HCT116 (cell line): ENCODE data around the gene PRKCQ. TPM values are rescaled to one million over a fixed set of nuclear protein-coding genes. Genes with fewer than 3 reads are reported as not detected.

Experiments used
- ATAC-seq: fragments of 200-7000 bp; cut with Tn5 transposase; 2 replicates; pipeline ENCODE4 v1.9.1; 2020; ENCODE audit warnings: mild to moderate bottlenecking, moderate library complexity
- BruUV-seq: library from RNA; stranded (reverse); fragments of 400-500 nt; replicated peaks from 2 replicates; lab custom pipeline; 2021; lab: Mats Ljungman, UMichigan
- CTCF ChIA-PET: fragments of 300-600 bp; sonication (Branson Sonifier 250); formaldehyde crosslinking; loops from one replicate; lab custom pipeline; 2021; ENCODE audit warnings: antibody characterized with exemption; lab: Charles Lee
- POLR2A ChIA-PET: fragments of 300-600, 350-600 bp; sonication (Branson Sonifier 250); formaldehyde crosslinking; loops from one replicate; lab custom pipeline; 2021; ENCODE audit warnings: antibody characterized with exemption; lab: Charles Lee
- RAD21 ChIA-PET, 2 experiments: fragments of 300-600 bp; sonication (Branson Sonifier 250); formaldehyde crosslinking; loops; one replicate each; lab custom pipeline; 2023; ENCODE audit warnings: low total read pairs in 2 of 2; ENCODE audit not compliant: uncharacterized antibody in 2 of 2, unreplicated experiment in 2 of 2, low non-redundant PET in 1 of 2; lab: Charles Lee
- DNase-seq: peaks from one replicate; pipeline ENCODE4 v3.0.0-alpha.2; 2010; ENCODE audit warnings: low read depth, low spot score
- H2AFZ ChIP-seq: fragments of 200-600 bp; shearing (Covaris generic), sonication (generic); 2 replicates; pipeline ENCODE4 v1.6.1; 2017; ENCODE audit warnings: low read depth, mixed run types, mixed read lengths, antibody characterized with exemption, low read length; ENCODE audit not compliant: poor library complexity, severe bottlenecking
- H3K27ac ChIP-seq: 2 replicates; pipeline ENCODE4 v1.5.1; 2012; ENCODE audit warnings: low read depth, low read length
- H3K27me3 ChIP-seq: fragments of 200-600 bp; sonication (generic); 2 replicates; pipeline ENCODE4 v1.6.1; 2016; ENCODE audit warnings: mixed run types, low read length, mixed read lengths; ENCODE audit not compliant: insufficient read depth
- H3K36me3 ChIP-seq, 2 experiments: fragments of 200-500 bp in 1 of 2; fragments of 200-600 bp in 1 of 2; sonication (Bioruptor generic) in 1 of 2; sonication (generic) in 1 of 2; 2 replicates each; pipeline versions ENCODE4 v1.5.1 to v1.6.1; 2014 to 2016; ENCODE audit warnings: low read length in 2 of 2, inconsistent platforms in 1 of 2, mixed read lengths in 1 of 2, mixed run types in 1 of 2; ENCODE audit not compliant: insufficient read depth in 2 of 2, control insufficient read depth in 1 of 2
- H3K4me1 ChIP-seq, 2 experiments: fragments of 200-600 bp in 1 of 2; sonication (generic) in 1 of 2; 2 replicates each; pipeline versions ENCODE4 v1.5.1 to v1.6.1; 2012 to 2017; ENCODE audit warnings: low read length in 2 of 2, inconsistent platforms in 1 of 2, mild to moderate bottlenecking in 1 of 2, mixed read lengths in 1 of 2, mixed run types in 1 of 2, moderate library complexity in 1 of 2; ENCODE audit not compliant: insufficient read depth in 2 of 2, control insufficient read depth in 1 of 2
- H3K4me2 ChIP-seq: fragments of 200-600 bp; sonication (generic); 2 replicates; pipeline ENCODE4 v1.6.1; 2017; ENCODE audit warnings: mixed run types, low read length, mixed read lengths
- H3K4me3 ChIP-seq, 2 experiments: fragments of 200-600 bp in 1 of 2; sonication (generic) in 1 of 2; replicated peaks in 1 of 2; 2 replicates each; pipeline ENCODE4 v1.5.1; 2011 to 2016; ENCODE audit warnings: low read length in 2 of 2, control low read depth in 1 of 2, low read depth in 1 of 2, mild to moderate bottlenecking in 1 of 2, mixed read lengths in 1 of 2, mixed run types in 1 of 2
- H3K79me2 ChIP-seq: fragments of 200-600 bp; sonication (generic); 2 replicates; pipeline ENCODE4 v1.6.1; 2017; ENCODE audit warnings: mild to moderate bottlenecking, mixed run types, low read length, moderate library complexity, mixed read lengths; ENCODE audit not compliant: insufficient read depth
- H3K9ac ChIP-seq: fragments of 200-600 bp; sonication (generic); 2 replicates; pipeline ENCODE4 v1.6.1; 2016; ENCODE audit warnings: low read length, mixed read lengths
- H3K9me2 ChIP-seq: fragments of 200-600 bp; sonication (generic), shearing (Covaris generic); 2 replicates; pipeline ENCODE4 v1.6.1; 2017; ENCODE audit warnings: mixed run types, mild to moderate bottlenecking, moderate library complexity; ENCODE audit not compliant: insufficient read depth
- H3K9me3 ChIP-seq, 2 experiments: fragments of 200-500 bp in 1 of 2; fragments of 200-600 bp in 1 of 2; sonication (Bioruptor generic) in 1 of 2; sonication (generic) in 1 of 2; 2 replicates each; pipeline ENCODE4 v1.6.1; 2014 to 2017; ENCODE audit warnings: low read length in 2 of 2, mixed read lengths in 2 of 2, inconsistent platforms in 1 of 2, low read depth in 1 of 2, mild to moderate bottlenecking in 1 of 2, mixed run types in 1 of 2, moderate library complexity in 1 of 2; ENCODE audit not compliant: control insufficient read depth in 1 of 2, insufficient read depth in 1 of 2
- H4K20me1 ChIP-seq: fragments of 200-600 bp; sonication (generic), shearing (Covaris generic); 2 replicates; pipeline ENCODE4 v1.6.1; 2017; ENCODE audit warnings: mixed run types, mild to moderate bottlenecking, moderate library complexity; ENCODE audit not compliant: insufficient read depth
- ATF3 ChIP-seq: IDR thresholded peaks from 2 replicates; pipeline ENCODE4 v1.6.1; 2012
- CBX3 ChIP-seq: IDR thresholded peaks from 2 replicates; pipeline ENCODE4 v1.6.1; 2012; ENCODE audit warnings: low read depth
- CEBPB ChIP-seq: IDR thresholded peaks from 2 replicates; pipeline ENCODE4 v1.6.1; 2012; ENCODE audit warnings: low read depth
- CTCF ChIP-seq, 3 experiments: fragments of 200-600 bp in 1 of 3; sonication (generic) in 1 of 3; IDR thresholded peaks in 2 of 3; conservative IDR thresholded peaks in 1 of 3; 2 replicates each; pipeline ENCODE4 v1.5.1; 2012 to 2017; ENCODE audit warnings: low read depth in 2 of 3, low read length in 2 of 3, antibody characterized with exemption in 1 of 3, borderline replicate concordance in 1 of 3, control low read depth in 1 of 3, mild to moderate bottlenecking in 1 of 3, mixed read lengths in 1 of 3, mixed run types in 1 of 3, moderate library complexity in 1 of 3; ENCODE audit not compliant: insufficient read depth in 1 of 3
- EGR1 ChIP-seq: IDR thresholded peaks from 2 replicates; pipeline ENCODE4 v1.6.1; 2012; ENCODE audit warnings: low read depth
- EZH2 ChIP-seq: fragments of 200-600 bp; sonication (generic); IDR thresholded peaks from 2 replicates; pipeline ENCODE4 v1.6.1; 2017; ENCODE audit warnings: antibody characterized with exemption, mixed run types
- EZH2phosphoT487 ChIP-seq: fragments of 200-600 bp; IDR thresholded peaks from 2 replicates; pipeline ENCODE4 v1.6.1; 2018; ENCODE audit warnings: antibody characterized with exemption, borderline replicate concordance
- FOSL1 ChIP-seq: IDR thresholded peaks from 2 replicates; pipeline ENCODE4 v1.6.1; 2012; ENCODE audit warnings: low read depth
- JUND ChIP-seq: IDR thresholded peaks from 2 replicates; pipeline ENCODE4 v1.6.1; 2012
- POLR2A ChIP-seq: IDR thresholded peaks from 2 replicates; pipeline ENCODE4 v1.7.0; 2011; ENCODE audit warnings: borderline replicate concordance; ENCODE audit not compliant: insufficient read depth, insufficient read length; ENCODE audit errors: extremely low read depth
- POLR2AphosphoS5 ChIP-seq: IDR thresholded peaks from 2 replicates; pipeline ENCODE4 v1.6.1; 2011; ENCODE audit warnings: mild to moderate bottlenecking, low read depth, low read length, moderate library complexity
- SIN3A ChIP-seq: IDR thresholded peaks from 2 replicates; pipeline ENCODE4 v1.6.1; 2012; ENCODE audit warnings: low read depth
- SRF ChIP-seq: IDR thresholded peaks from 2 replicates; pipeline ENCODE4 v1.6.1; 2012; ENCODE audit warnings: low read depth
- TCF7L2 ChIP-seq: IDR thresholded peaks from 2 replicates; pipeline ENCODE4 v1.7.0; 2011; ENCODE audit warnings: borderline replicate concordance, inconsistent platforms; ENCODE audit not compliant: insufficient read depth, insufficient read length; ENCODE audit errors: extremely low read depth
- YY1 ChIP-seq: IDR thresholded peaks from 2 replicates; pipeline ENCODE4 v1.6.1; 2011; ENCODE audit warnings: low read length, low read depth, moderate library complexity, mild to moderate bottlenecking; ENCODE audit not compliant: insufficient replicate concordance; ENCODE audit errors: extremely low read depth
- ZBTB33 ChIP-seq: IDR thresholded peaks from 2 replicates; pipeline ENCODE4 v1.6.1; 2011; ENCODE audit warnings: mild to moderate bottlenecking, low read length, moderate library complexity; ENCODE audit not compliant: insufficient replicate concordance; ENCODE audit errors: extremely low read depth
- ZFX ChIP-seq: fragments of 450-650 bp; IDR thresholded peaks from 2 replicates; pipeline ENCODE4 v1.6.1; 2017
- intact Hi-C: fragments of 100-400 bp; cut with micrococcal nuclease; formaldehyde crosslinking; loops from 2 replicates; pipeline ENCODE4 v1.10.0; 2022
- total RNA-seq: library from RNA; stranded (reverse); gene quantifications from one replicate; pipeline ENCODE4 v1.2.1, GENCODE V29; 2021; ENCODE audit not compliant: unreplicated experiment

PRKCQ gene
- total RNA-seq, 1 experiment from 2014 or later: 0.54 TPM

GRCh38 chr10:6532321-6532720, 47.8 kb downstream of the PRKCQ start:
- BruUV-seq: no TSS peak
- Histone ChIP-seq H3K9ac (no peak overlapping the region), H3K79me2 (no peaks in the 10 kb centered on the region), H3K4me3 (no peak overlapping the region), H4K20me1 (no peaks in the 10 kb centered on the region), H3K27me3 (peaks cover 78% of the 10 kb centered on the region), H3K9me2 (no peaks in the 10 kb centered on the region), H3K4me2 (no peak overlapping the region), H3K36me3 (no peaks in the 10 kb centered on the region), H3K27ac (no peak overlapping the region), H3K4me1 (no peaks in the 10 kb centered on the region), H2AFZ (no peak overlapping the region), H3K9me3 (no peaks in the 10 kb centered on the region)
- ChIA-PET CTCF (no interaction called here), RAD21 (no interaction called here), POLR2A (no interaction called here)
- TF ChIP-seq ZBTB33 (no peak), EZH2 (no peak), CBX3 (no peak), YY1 (no peak), CEBPB (no peak), ATF3 (no peak), ZFX (no peak), POLR2AphosphoS5 (no peak), POLR2A (no peak), TCF7L2 (no peak), SRF (no peak), CTCF (IDR thresholded peaks at IDR 0.05 in 2 of 3, conservative IDR thresholded peaks at IDR 0.05 in 1 of 3; ENCODE audit: borderline replicate concordance in 1 of 3, insufficient read depth in 1 of 3, low read depth in 2 of 3, low read length in 2 of 3) (no peak), EGR1 (no peak), FOSL1 (no peak), SIN3A (no peak), EZH2phosphoT487 (no peak), JUND (no peak)
- DNase-seq: no peak
- intact Hi-C loops: no loop called here
- ATAC-seq: no peak
